Colonic mucosa (tissue), 4 donors: ENCODE measurements around the gene MS4A8. TPM values are rescaled to one million over a fixed set of nuclear protein-coding genes. Genes with fewer than 3 reads are reported as not detected.
"Not testable (repeated sequence)": the region's sequence is repeated elsewhere in the genome, so short reads cannot be mapped to it uniquely, and the experiment has no call there.

Experiments used
- DNase-seq: peaks from one replicate; pipeline ENCODE4 v3.0.0-alpha.2; 2020
- H3K27ac ChIP-seq: fragments of 200-600 bp; one replicate; pipeline ENCODE4 v1.8.0; 2021
- H3K27me3 ChIP-seq: fragments of 200-600 bp; one replicate; pipeline ENCODE4 v1.8.0; 2021
- H3K36me3 ChIP-seq: fragments of 200-600 bp; one replicate; pipeline ENCODE4 v1.8.0; 2021
- H3K4me1 ChIP-seq: fragments of 200-600 bp; one replicate; pipeline ENCODE4 v1.8.0; 2021; ENCODE audit warnings: mild to moderate bottlenecking
- H3K4me3 ChIP-seq: fragments of 200-600 bp; one replicate; pipeline ENCODE4 v1.8.0; 2021
- H3K9ac ChIP-seq, 2 donors: one replicate each; pipeline ENCODE4 v1.7.0; 2013; ENCODE audit warnings: control low read depth in 2 of 2, low read depth in 2 of 2, low read length in 2 of 2
- H3K9me3 ChIP-seq: fragments of 200-600 bp; one replicate; pipeline ENCODE4 v1.8.0; 2021
- CTCF ChIP-seq: fragments of 200-600 bp; IDR thresholded peaks from one replicate; pipeline ENCODE4 v1.8.0; 2022; ENCODE audit warnings: antibody characterized with exemption, mild to moderate bottlenecking
- intact Hi-C: fragments of 100-400 bp; cut with DNase I; formaldehyde crosslinking; loops from one replicate; pipeline ENCODE4 v1.14.1; 2022
- total RNA-seq, 2 donors: library from RNA; stranded (reverse); fragmentation: NEBNext Ultra II Directional in 1 of 2; extraction: Animal tissue kit (Norgen Biotek cat#: 25700) in 1 of 2; gene quantifications; one replicate each; pipeline ENCODE4 v1.2.1, GENCODE V29; 2021
- donor health status: healthy.
- donor health status: DM: no; HTN: no; CAD: no.
- donor health status: DM: no; HTN: no; CAD: no.

MS4A8 gene
- 10 to 100 TPM in 1 of 2 donors, 1 to 10 TPM in 1; 6.3 to 24.0 TPM for total RNA-seq

GRCh38 chr11:60699284-60699691, at the start of gene MS4A8:
Gene MS4A8 (plus strand): TSS chr11:60699612. CDS start chr11:60700861, 1,249 bp downstream.
- Histone ChIP-seq H3K36me3 (no peaks in the 10 kb centered on the region), H3K27ac (peak within 1 kb of the TSS; percentile 26), H3K4me1 (no peaks in the 10 kb centered on the region), H3K9ac (peak within 1 kb of the TSS in 1 of 2 donors; percentile 32), H3K4me3 (no peak within 1 kb of the TSS), H3K27me3 (no peaks in the 10 kb centered on the region), H3K9me3 (no peaks in the 10 kb centered on the region)
- no peak for TF ChIP-seq CTCF
- intact Hi-C loops = no loop called here
- DNase-seq = peak; percentile 57

GRCh38 chr11:60657888-60658287, 41.5 kb upstream of the MS4A8 start:
- Histone ChIP-seq H3K4me3 (no peak overlapping the region), H3K4me1 (no peaks in the 10 kb centered on the region), H3K27ac (no peak overlapping the region), H3K36me3 (no peaks in the 10 kb centered on the region), H3K9me3 (no peaks in the 10 kb centered on the region), H3K9ac (no peak overlapping the region), H3K27me3 (no peaks in the 10 kb centered on the region)
- intact Hi-C loops = loop anchor here (5.0 kb wide), 1 partner anchor 104 kb away; no protein-coding TSS in a partner anchor
- no peak for TF ChIP-seq CTCF
- DNase-seq = peak; percentile 33

GRCh38 chr11:60658409-60658808, 41.0 kb upstream of the MS4A8 start:
- TF ChIP-seq CTCF = no peak
- no peak overlapping the region for H3K9ac ChIP-seq
- H3K4me1 ChIP-seq = no peaks in the 10 kb centered on the region
- H3K4me3 ChIP-seq = no peak overlapping the region
- no peak for DNase-seq
- H3K27me3 ChIP-seq = no peaks in the 10 kb centered on the region
- no peaks in the 10 kb centered on the region for H3K9me3 ChIP-seq
- no peak overlapping the region for H3K27ac ChIP-seq
- intact Hi-C loops = loop anchor here (5.0 kb wide), 1 partner anchor 104 kb away; no protein-coding TSS in a partner anchor
- no peaks in the 10 kb centered on the region for H3K36me3 ChIP-seq

DNA sequence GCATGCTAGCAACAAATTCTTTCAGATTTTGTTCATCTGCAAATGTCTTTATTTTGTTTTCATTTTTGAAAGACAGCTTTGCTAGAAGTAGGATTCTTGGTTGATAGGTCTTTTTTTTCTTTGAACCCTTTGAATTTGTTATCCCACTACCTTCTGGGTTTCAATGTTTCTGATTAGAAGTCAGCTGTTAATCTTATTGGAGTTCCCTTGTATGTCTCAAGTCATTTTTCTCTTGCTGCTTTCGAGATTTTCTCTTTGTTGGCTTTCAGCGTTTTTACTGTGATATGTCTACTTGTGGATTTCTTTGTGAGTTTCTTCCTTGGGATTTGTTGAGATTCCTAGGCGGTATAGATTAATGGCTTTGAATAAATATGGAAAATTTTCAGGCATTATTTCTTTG, 27.2 kb upstream of the MS4A8 start:
- Histone ChIP-seq H3K9ac (no peak overlapping the region), H3K9me3 (no peaks in the 10 kb centered on the region), H3K27me3 (no peaks in the 10 kb centered on the region), H3K4me1 (no peaks in the 10 kb centered on the region), H3K36me3 (no peaks in the 10 kb centered on the region), H3K4me3 (no peak overlapping the region), H3K27ac (no peak overlapping the region)
- no peak for TF ChIP-seq CTCF
- intact Hi-C loops = no loop called here
- DNase-seq = no peak

DNA sequence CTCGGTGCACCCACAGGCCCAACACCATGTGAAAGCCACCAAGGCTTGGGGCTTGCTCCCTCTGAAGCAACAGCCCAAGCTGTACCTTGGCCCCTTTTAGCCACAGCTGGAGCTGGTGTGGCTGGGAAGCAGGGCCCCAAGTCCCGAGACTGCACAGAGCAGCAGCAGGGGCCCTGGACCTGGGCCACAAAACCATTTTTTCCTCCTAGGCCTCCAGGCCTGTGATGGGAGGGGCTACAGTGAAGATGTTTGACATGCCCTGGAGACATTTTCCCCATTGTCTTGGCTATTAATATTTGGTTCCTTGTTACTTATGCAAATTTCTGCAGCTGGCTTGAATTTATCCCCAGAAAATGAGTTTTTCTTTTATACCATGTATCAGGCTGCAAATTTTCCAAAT, 21.2 kb upstream of the MS4A8 start:
- DNase-seq, H3K4me3 ChIP-seq, H3K9ac ChIP-seq, H3K27me3 ChIP-seq, intact Hi-C loops, H3K36me3 ChIP-seq, H3K27ac ChIP-seq, H3K4me1 ChIP-seq, H3K9me3 ChIP-seq: not testable (repeated sequence)

GRCh38 chr11:60679879-60680278, 19.5 kb upstream of the MS4A8 start:
- intact Hi-C loops = no loop called here
- Histone ChIP-seq H3K27me3 (no peaks in the 10 kb centered on the region), H3K9ac (no peak overlapping the region), H3K4me1 (no peaks in the 10 kb centered on the region), H3K4me3 (no peak overlapping the region), H3K9me3 (no peaks in the 10 kb centered on the region), H3K27ac (no peak overlapping the region), H3K36me3 (no peaks in the 10 kb centered on the region)
- no peak for TF ChIP-seq CTCF
- no peak for DNase-seq
